HEK293T (cell line): Measurements from ENCODE around the gene REEP3.
A peak's percentile ranks its signal among the peaks of the same experiment; 100 is the strongest.
"Not testable (repeated sequence)": the region's sequence is repeated elsewhere in the genome, so short reads cannot be mapped to it uniquely, and the experiment has no call there.

Experiments used
- CTCF ChIA-PET: fragments of 350-600 bp; formaldehyde crosslinking; extraction: SDS; loops from one replicate; lab custom pipeline; 2021; ENCODE audit warnings: antibody characterized with exemption, inconsistent platforms; lab: Yijun Ruan, JAX
- POLR2A ChIA-PET: fragments of 350-600 bp; formaldehyde crosslinking; extraction: SDS; loops from one replicate; lab custom pipeline; 2020; ENCODE audit warnings: antibody characterized with exemption, inconsistent platforms; lab: Yijun Ruan, JAX
- DNase-seq: peaks from one replicate; pipeline ENCODE4 v3.0.0; 2012; ENCODE audit warnings: mixed read lengths; ENCODE audit errors: extremely low spot score
- ARNT ChIP-seq: fragments of 450-650 bp; IDR thresholded peaks from 2 replicates; pipeline ENCODE4 v1.6.1; 2017; ENCODE audit warnings: mild to moderate bottlenecking
- BHLHE40 ChIP-seq: fragments of 450-650 bp; IDR thresholded peaks from 2 replicates; pipeline ENCODE4 v1.6.1; 2016; ENCODE audit warnings: mild to moderate bottlenecking, moderate library complexity, borderline replicate concordance
- CTBP1 ChIP-seq: fragments of 450-650 bp; IDR thresholded peaks from 2 replicates; pipeline ENCODE4 v1.6.1; 2016; ENCODE audit warnings: borderline replicate concordance
- ELF4 ChIP-seq: fragments of 450-650 bp; IDR thresholded peaks from 2 replicates; pipeline ENCODE4 v1.6.1; 2017; ENCODE audit warnings: antibody characterized with exemption
- FOXA1 ChIP-seq: fragments of 450-650 bp; IDR thresholded peaks from 2 replicates; pipeline ENCODE4 v1.6.1; 2016; ENCODE audit warnings: mild to moderate bottlenecking
- FOXK2 ChIP-seq: fragments of 450-650 bp; IDR thresholded peaks from 2 replicates; pipeline ENCODE4 v1.6.1; 2016; ENCODE audit warnings: mild to moderate bottlenecking
- FOXM1 ChIP-seq: fragments of 450-650 bp; IDR thresholded peaks from 2 replicates; pipeline ENCODE4 v1.6.1; 2017; ENCODE audit warnings: mild to moderate bottlenecking, borderline replicate concordance
- HDGF ChIP-seq: fragments of 450-650 bp; IDR thresholded peaks from 2 replicates; pipeline ENCODE4 v1.6.1; 2017; ENCODE audit warnings: antibody characterized with exemption, borderline replicate concordance
- L3MBTL2 ChIP-seq: fragments of 450-650 bp; conservative IDR thresholded peaks from 2 replicates; pipeline ENCODE4 v1.6.1; 2016; ENCODE audit warnings: mild to moderate bottlenecking
- LEF1 ChIP-seq: fragments of 450-650 bp; IDR thresholded peaks from 2 replicates; pipeline ENCODE4 v1.6.1; 2017; ENCODE audit warnings: mild to moderate bottlenecking, borderline replicate concordance
- NFRKB ChIP-seq: fragments of 450-650 bp; IDR thresholded peaks from 2 replicates; pipeline ENCODE4 v1.6.1; 2016; ENCODE audit warnings: mild to moderate bottlenecking, moderate library complexity
- PKNOX1 ChIP-seq: fragments of 450-650 bp; IDR thresholded peaks from 2 replicates; pipeline ENCODE4 v1.6.1; 2016
- SP1 ChIP-seq: fragments of 450-650 bp; IDR thresholded peaks from 2 replicates; pipeline ENCODE4 v1.6.1; 2017
- SUZ12 ChIP-seq: fragments of 450-650 bp; IDR thresholded peaks from 2 replicates; pipeline ENCODE4 v1.6.1; 2016; ENCODE audit warnings: mild to moderate bottlenecking
- TARDBP ChIP-seq: fragments of 450-650 bp; IDR thresholded peaks from 2 replicates; pipeline ENCODE4 v1.6.1; 2016
- ZNF384 ChIP-seq: fragments of 450-650 bp; IDR thresholded peaks from 2 replicates; pipeline ENCODE4 v1.6.1; 2016

Gene REEP3

GRCh38 chr10:63493004-63493403, 28.2 kb upstream of the REEP3 start:
- ChIA-PET CTCF (no interaction called here), POLR2A (no interaction called here)
- no peak for DNase-seq
- peak; percentile 71 for TF ChIP-seq ZNF384
- no peak for TF ChIP-seq BHLHE40

- no peak for DNase-seq
- ChIA-PET CTCF (no interaction called here), POLR2A (no interaction called here)
- TF ChIP-seq NFRKB, result no peak
- TF ChIP-seq LEF1, result no peak
These were observed 26.2 kb upstream of the REEP3 start for GRCh38 chr10:63494951-63495350.

GRCh38 chr10:63496561-63496960, 24.6 kb upstream of the REEP3 start:
- CTCF ChIA-PET, result no interaction called here
- TF ChIP-seq FOXM1 (no peak), HDGF (no peak), ELF4 (no peak), L3MBTL2 (no peak), SUZ12 (no peak), CTBP1 (no peak), ARNT (no peak), TARDBP (no peak), NFRKB (no peak), ZNF384 (no peak), PKNOX1 (no peak), LEF1 (no peak), FOXK2 (no peak), SP1 (no peak), BHLHE40 (no peak)
- no peak for DNase-seq
- POLR2A ChIA-PET, result no interaction called here

DNA sequence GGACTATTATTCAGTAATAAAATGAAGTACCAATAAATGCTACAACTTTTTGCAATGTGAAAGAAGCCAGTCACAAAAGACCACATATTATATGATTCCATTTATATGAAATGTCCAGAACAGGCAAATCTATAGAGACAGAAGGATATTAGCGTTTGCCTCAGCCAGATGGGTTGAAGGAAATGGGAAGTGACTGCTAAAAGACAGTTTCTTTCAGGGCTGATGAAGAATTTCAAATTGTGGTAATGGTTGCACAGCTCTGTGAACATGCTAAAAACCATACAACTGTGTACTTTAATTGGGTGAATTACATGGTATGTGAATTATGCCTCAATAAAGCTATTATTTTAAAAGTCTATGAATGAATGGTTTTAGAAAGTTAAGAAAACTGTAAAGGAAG, 23.9 kb upstream of the REEP3 start:
- ChIA-PET POLR2A (no interaction called here), CTCF (no interaction called here)
- TF ChIP-seq L3MBTL2, result no peak
- no peak for TF ChIP-seq LEF1
- no peak for TF ChIP-seq FOXA1
- no peak for TF ChIP-seq PKNOX1
- DNase-seq, result no peak

GRCh38 chr10:63498665-63499064, 22.5 kb upstream of the REEP3 start:
- ChIA-PET POLR2A (no interaction called here), CTCF (interaction anchor here (0.8 kb wide), 1 partner anchor 20 kb away, joined by 3 read pairs; no protein-coding TSS in a partner anchor)
- DNase-seq, result no peak
- TF ChIP-seq FOXK2 (no peak), TARDBP (no peak), NFRKB (no peak), SP1 (no peak), L3MBTL2 (no peak), ARNT (no peak), ZNF384 (no peak), ELF4 (no peak), LEF1 (no peak)

GRCh38 chr10:63500551-63500950, 20.6 kb upstream of the REEP3 start:
- CTCF ChIA-PET, DNase-seq: not testable (repeated sequence)
- POLR2A ChIA-PET, result interaction anchor here (0.6 kb wide), 1 partner anchor 11 kb away, joined by 3 read pairs; no protein-coding TSS in a partner anchor

GRCh38 chr10:63501954-63502353, 19.2 kb upstream of the REEP3 start:
- TF ChIP-seq PKNOX1 (no peak), ZNF384 (no peak), FOXM1 (no peak), FOXK2 (no peak), L3MBTL2 (no peak), NFRKB (no peak), ELF4 (no peak), SUZ12 (no peak), TARDBP (no peak), BHLHE40 (no peak), SP1 (no peak)

GRCh38 chr10:63502832-63503231, 18.4 kb upstream of the REEP3 start:
- DNase-seq, result no peak
- POLR2A ChIA-PET, result no interaction called here
- TF ChIP-seq FOXM1 (no peak), BHLHE40 (no peak), TARDBP (no peak), LEF1 (no peak), CTBP1 (no peak), SP1 (no peak), HDGF (no peak), ELF4 (no peak), L3MBTL2 (no peak), SUZ12 (no peak), PKNOX1 (no peak), NFRKB (no peak), FOXK2 (no peak), ZNF384 (no peak)
- CTCF ChIA-PET, result no interaction called here

More at GRCh38 chr10:63501954-63502353, 19.2 kb upstream of the REEP3 start:
- CTCF ChIA-PET, result no interaction called here
- no peak for DNase-seq
- POLR2A ChIA-PET, result no interaction called here
